H9 (cell line): ENCODE results near the gene TSPAN18. TPM values are rescaled to one million over a fixed set of nuclear protein-coding genes. Genes with fewer than 3 reads are reported as not detected.

ENCODE experiments used
- DNase-seq: peaks from one replicate; pipeline ENCODE4 v3.0.0-alpha.2; 2017
- H2AFZ ChIP-seq: one replicate; pipeline ENCODE4 v1.6.1; 2013; ENCODE audit warnings: mild to moderate bottlenecking, low read length, control low read depth, moderate library complexity
- H2AK5ac ChIP-seq: 2 replicates; pipeline ENCODE4 v1.6.1; 2013; ENCODE audit warnings: low read length, control low read depth, mixed read lengths; ENCODE audit not compliant: insufficient read length
- H2BK120ac ChIP-seq: one replicate; pipeline ENCODE4 v1.6.1; 2013; ENCODE audit warnings: low read depth, mild to moderate bottlenecking, low read length, control low read depth, inconsistent platforms; ENCODE audit not compliant: poor library complexity, severe bottlenecking
- H2BK12ac ChIP-seq: 2 replicates; pipeline ENCODE4 v1.6.1; 2013; ENCODE audit warnings: low read length, control low read depth, mixed read lengths, low read depth; ENCODE audit not compliant: insufficient read length
- H2BK15ac ChIP-seq: 2 replicates; pipeline ENCODE4 v1.6.1; 2013; ENCODE audit warnings: low read depth, low read length, control low read depth
- H2BK20ac ChIP-seq: one replicate; pipeline ENCODE4 v1.6.1; 2013; ENCODE audit warnings: low read depth, mild to moderate bottlenecking, low read length, control low read depth, inconsistent platforms; ENCODE audit not compliant: poor library complexity, severe bottlenecking
- H2BK5ac ChIP-seq: 2 replicates; pipeline ENCODE4 v1.6.1; 2013; ENCODE audit warnings: low read length, control low read depth, mixed read lengths; ENCODE audit not compliant: insufficient read length
- H3K14ac ChIP-seq: 2 replicates; pipeline ENCODE4 v1.6.1; 2013; ENCODE audit warnings: low read length, control low read depth; ENCODE audit not compliant: insufficient read depth
- H3K18ac ChIP-seq: 2 replicates; pipeline ENCODE4 v1.6.1; 2013; ENCODE audit warnings: low read depth, mild to moderate bottlenecking, mixed read lengths, low read length, control low read depth; ENCODE audit not compliant: insufficient read length
- H3K23ac ChIP-seq: 2 replicates; pipeline ENCODE4 v1.6.1; 2013; ENCODE audit warnings: low read length, control low read depth, mixed read lengths, low read depth; ENCODE audit not compliant: insufficient read length
- H3K23me2 ChIP-seq: 2 replicates; pipeline ENCODE4 v1.6.1; 2013; ENCODE audit warnings: low read depth, mild to moderate bottlenecking, mixed read lengths, low read length, control low read depth; ENCODE audit not compliant: insufficient read length, poor library complexity, severe bottlenecking
- H3K27ac ChIP-seq: 2 replicates; pipeline ENCODE4 v1.5.1; 2013; ENCODE audit warnings: low read length, control low read depth, mixed read lengths, low read depth; ENCODE audit not compliant: insufficient read length
- H3K27me3 ChIP-seq: 2 replicates; pipeline ENCODE4 v1.6.1; 2013; ENCODE audit warnings: low read length, control low read depth, inconsistent platforms; ENCODE audit not compliant: insufficient read depth
- H3K4ac ChIP-seq: 2 replicates; pipeline ENCODE4 v1.6.1; 2013; ENCODE audit warnings: low read depth, mild to moderate bottlenecking, control low read depth, inconsistent platforms, low read length, moderate library complexity
- H3K4me1 ChIP-seq: 2 replicates; pipeline ENCODE4 v1.6.1; 2013; ENCODE audit warnings: low read length, control low read depth, inconsistent platforms; ENCODE audit not compliant: insufficient read depth
- H3K4me2 ChIP-seq: 2 replicates; pipeline ENCODE4 v1.6.1; 2013; ENCODE audit warnings: low read length, control low read depth, mixed read lengths; ENCODE audit not compliant: insufficient read length, insufficient read depth
- H3K56ac ChIP-seq: 2 replicates; pipeline ENCODE4 v1.6.1; 2013; ENCODE audit warnings: low read depth, mild to moderate bottlenecking, mixed read lengths, low read length, control low read depth; ENCODE audit not compliant: insufficient read length
- H3K79me1 ChIP-seq: 2 replicates; pipeline ENCODE4 v1.6.1; 2013; ENCODE audit warnings: low read depth, mild to moderate bottlenecking, moderate library complexity, low read length, control low read depth, inconsistent platforms; ENCODE audit not compliant: insufficient read depth, poor library complexity, severe bottlenecking
- H3K79me2 ChIP-seq: 2 replicates; pipeline ENCODE4 v1.6.1; 2013; ENCODE audit warnings: low read length, control low read depth, inconsistent platforms; ENCODE audit not compliant: insufficient read depth
- H3K9ac ChIP-seq: 2 replicates; pipeline ENCODE4 v1.6.1; 2013; ENCODE audit warnings: low read length, control low read depth, mixed read lengths; ENCODE audit not compliant: insufficient read length; ENCODE audit errors: extremely low read depth
- H3K9me3 ChIP-seq: one replicate; pipeline ENCODE4 v1.6.1; 2013; ENCODE audit warnings: low read depth, low read length, inconsistent platforms; ENCODE audit not compliant: control insufficient read depth
- H3T11ph ChIP-seq: one replicate; pipeline ENCODE4 v1.6.1; 2013; ENCODE audit warnings: mild to moderate bottlenecking, low read length, control low read depth, inconsistent platforms
- H4K20me1 ChIP-seq: one replicate; pipeline ENCODE4 v1.6.1; 2013; ENCODE audit not compliant: control insufficient read depth, insufficient read length, insufficient read depth
- H4K5ac ChIP-seq: 2 replicates; pipeline ENCODE4 v1.6.1; 2013; ENCODE audit warnings: low read depth, mild to moderate bottlenecking, mixed read lengths, low read length, control low read depth; ENCODE audit not compliant: insufficient read length
- H4K8ac ChIP-seq: replicated peaks from 2 replicates; pipeline ENCODE4 v1.6.1; 2013; ENCODE audit warnings: low read length, control low read depth, mixed read lengths, low read depth; ENCODE audit not compliant: insufficient read length
- H4K91ac ChIP-seq: 2 replicates; pipeline ENCODE4 v1.6.1; 2013; ENCODE audit warnings: low read depth, mild to moderate bottlenecking, moderate library complexity, mixed read lengths, low read length, control low read depth; ENCODE audit not compliant: insufficient read length
- H3K27ac Mint-ChIP-seq, 3 experiments: 2 replicates in 2 of 3; 3 replicates in 1 of 3; pipeline ENCODE4 v1.8.0; 2020 to 2021; ENCODE audit warnings: mixed read lengths in 3 of 3, mild to moderate bottlenecking in 1 of 3, moderate library complexity in 1 of 3
- H3K27me3 Mint-ChIP-seq: 2 replicates; pipeline ENCODE4 v1.8.0; 2021; ENCODE audit warnings: low read depth, mild to moderate bottlenecking, moderate library complexity, mixed read lengths
- H3K36me3 Mint-ChIP-seq, 3 experiments: 2 replicates in 2 of 3; 3 replicates in 1 of 3; pipeline ENCODE4 v1.8.0; 2020 to 2021; ENCODE audit warnings: low read depth in 3 of 3, mixed read lengths in 3 of 3; ENCODE audit not compliant: insufficient read depth in 1 of 3
- H3K4me1 Mint-ChIP-seq, 2 experiments: 2 replicates each; pipeline ENCODE4 v1.8.0; 2020; ENCODE audit warnings: mixed read lengths in 2 of 2
- H3K4me3 Mint-ChIP-seq, 2 experiments: 2 replicates in 1 of 2; 3 replicates in 1 of 2; pipeline ENCODE4 v1.8.0; 2020 to 2021; ENCODE audit warnings: mild to moderate bottlenecking in 2 of 2, mixed read lengths in 2 of 2, moderate library complexity in 1 of 2
- H3K9me3 Mint-ChIP-seq, 2 experiments: 2 replicates in 1 of 2; 3 replicates in 1 of 2; pipeline ENCODE4 v1.8.0; 2020; ENCODE audit warnings: mild to moderate bottlenecking in 2 of 2, mixed read lengths in 2 of 2, moderate library complexity in 1 of 2
- WGBS: extraction: QIAGEN DNeasy Blood & Tissue Kit; methylation state at CpG from one replicate; pipeline ENCODE4 v1.1.7; 2013; ENCODE audit warnings: missing lambda C conversion rate, low lambda C conversion rate, mixed read lengths; ENCODE audit not compliant: insufficient read length; ENCODE audit errors: extremely low coverage; 5-methylcytosine and 5-hydroxymethylcytosine counted together
- total RNA-seq: library from RNA; stranded (reverse); gene quantifications from 2 replicates; pipeline ENCODE4 v1.2.1, GENCODE V29; 2021
- TF ChIP-seq, protein P1 (sequence below): fragments of 200-600 bp; sonication (generic); conservative IDR thresholded peaks from 3 replicates; pipeline ENCODE4 v1.8.0; 2021; ENCODE audit warnings: antibody characterized with exemption, mild to moderate bottlenecking

Gene TSPAN18
- total RNA-seq, 1 experiment from 2014 or later: 25.3 TPM

- Histone ChIP-seq H3K79me2 (no peaks in the 10 kb centered on the region), H4K5ac (no peak overlapping the region), H2BK15ac (no peak overlapping the region), H3K9me3 (no peaks in the 10 kb centered on the region), H3T11ph (no peak overlapping the region), H4K20me1 (no peaks in the 10 kb centered on the region), H3K4me2 (no peak overlapping the region), H2BK12ac (no peak overlapping the region), H3K27ac (no peak overlapping the region), H2AFZ (no peak overlapping the region), H3K56ac (no peak overlapping the region), H3K27me3 (no peaks in the 10 kb centered on the region), H2BK5ac (no peak overlapping the region), H4K91ac (no peak overlapping the region), H3K23me2 (no peaks in the 10 kb centered on the region), H3K23ac (no peak overlapping the region), H3K9ac (no peak overlapping the region), H3K14ac (no peak overlapping the region), H2BK20ac (no peak overlapping the region), H2AK5ac (no peak overlapping the region), H4K8ac (no peak overlapping the region), H3K4me1 (peaks cover 3% of the 10 kb centered on the region; the same call in 1 of the 2 replicates), H3K4ac (no peak overlapping the region), H2BK120ac (no peak overlapping the region), H3K79me1 (no peaks in the 10 kb centered on the region), H3K18ac (no peak overlapping the region)
- Mint-ChIP-seq H3K27ac (no peak overlapping the region), H3K4me3 (no peak overlapping the region), H3K36me3 (no peaks in the 10 kb centered on the region), H3K27me3 (peaks cover 8% of the 10 kb centered on the region), H3K4me1 (peaks cover 10 to 11% of the 10 kb centered on the region in 2 experiments), H3K9me3 (no peaks in the 10 kb centered on the region)
- no peak for DNase-seq
- TF ChIP-seq, protein P1, sequence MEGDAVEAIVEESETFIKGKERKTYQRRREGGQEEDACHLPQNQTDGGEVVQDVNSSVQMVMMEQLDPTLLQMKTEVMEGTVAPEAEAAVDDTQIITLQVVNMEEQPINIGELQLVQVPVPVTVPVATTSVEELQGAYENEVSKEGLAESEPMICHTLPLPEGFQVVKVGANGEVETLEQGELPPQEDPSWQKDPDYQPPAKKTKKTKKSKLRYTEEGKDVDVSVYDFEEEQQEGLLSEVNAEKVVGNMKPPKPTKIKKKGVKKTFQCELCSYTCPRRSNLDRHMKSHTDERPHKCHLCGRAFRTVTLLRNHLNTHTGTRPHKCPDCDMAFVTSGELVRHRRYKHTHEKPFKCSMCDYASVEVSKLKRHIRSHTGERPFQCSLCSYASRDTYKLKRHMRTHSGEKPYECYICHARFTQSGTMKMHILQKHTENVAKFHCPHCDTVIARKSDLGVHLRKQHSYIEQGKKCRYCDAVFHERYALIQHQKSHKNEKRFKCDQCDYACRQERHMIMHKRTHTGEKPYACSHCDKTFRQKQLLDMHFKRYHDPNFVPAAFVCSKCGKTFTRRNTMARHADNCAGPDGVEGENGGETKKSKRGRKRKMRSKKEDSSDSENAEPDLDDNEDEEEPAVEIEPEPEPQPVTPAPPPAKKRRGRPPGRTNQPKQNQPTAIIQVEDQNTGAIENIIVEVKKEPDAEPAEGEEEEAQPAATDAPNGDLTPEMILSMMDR: no peak
- no CpG with 5 or more reads among the region's 3 CpGs for WGBS
Measured at GRCh38 chr11:44874284-44874683, 147.5 kb downstream of the TSPAN18 start.
